ENCODE measurements around the gene TMEM63A. TPM values are rescaled to one million over a fixed set of nuclear protein-coding genes. Genes with fewer than 3 reads are reported as not detected.

TMEM63A gene
- total RNA-seq, 4 donors from 2014 or later = 6.3 to 19.5 (median 10.6) TPM

DNA sequence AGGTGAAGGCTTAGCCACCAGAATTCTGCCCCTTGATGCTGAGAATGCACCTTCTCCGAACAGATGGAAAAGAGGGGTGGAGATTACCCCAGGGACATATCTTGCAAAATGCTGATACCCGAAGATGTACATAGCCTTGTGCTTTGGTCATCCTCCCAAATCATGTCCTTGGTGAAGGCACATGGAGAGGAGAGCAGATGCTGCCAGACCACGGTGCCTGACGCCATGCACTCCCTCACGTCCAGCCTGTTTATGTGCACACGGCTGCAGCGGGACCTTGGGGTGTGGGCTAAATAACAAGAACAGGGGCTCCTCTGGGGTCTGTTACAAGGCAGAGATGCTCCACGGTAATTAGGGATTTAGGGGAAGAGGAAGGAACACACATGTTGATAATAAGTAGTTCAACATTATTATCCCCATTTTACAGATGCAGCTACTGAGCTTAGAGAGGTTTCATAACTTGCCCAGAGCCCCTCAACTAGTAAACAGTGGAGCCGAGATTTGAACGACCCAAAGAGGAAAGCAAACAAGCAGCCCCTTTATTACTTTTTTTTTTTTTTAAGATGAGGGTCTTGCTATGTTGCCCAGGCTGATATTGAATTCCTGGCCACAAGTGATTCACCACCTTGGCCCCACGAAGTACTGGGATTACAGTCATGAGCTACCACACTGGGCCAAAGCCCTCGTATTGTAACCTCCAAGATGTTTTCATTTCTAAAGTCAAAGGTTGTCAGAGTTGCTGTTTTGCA, 59.4 kb downstream of the TMEM63A start:
- in situ Hi-C loops (cut with MboI; ENCODE audit: low sequenced_read_pairs in 4 of 4) (no loop called here), intact Hi-C loops (cut with DNase I; ENCODE audit: low total_unique reads) (no loop called here)
- Histone ChIP-seq H3K9me3 (no peaks in the 10 kb centered on the region), H3K27ac (peak overlapping the region in 3 of 4 donors; percentile 17 to 97 (median 67)), H3K27me3 (no peaks in the 10 kb centered on the region), H3K4me3 (no peak overlapping the region), H3K4me1 (peaks cover 74 to 90% of the 10 kb centered on the region in 2 donors), H3K36me3 (no peaks in the 10 kb centered on the region)
- no peak for TF ChIP-seq POLR2A (IDR thresholded peaks at IDR 0.05)
- TF ChIP-seq, protein P1, sequence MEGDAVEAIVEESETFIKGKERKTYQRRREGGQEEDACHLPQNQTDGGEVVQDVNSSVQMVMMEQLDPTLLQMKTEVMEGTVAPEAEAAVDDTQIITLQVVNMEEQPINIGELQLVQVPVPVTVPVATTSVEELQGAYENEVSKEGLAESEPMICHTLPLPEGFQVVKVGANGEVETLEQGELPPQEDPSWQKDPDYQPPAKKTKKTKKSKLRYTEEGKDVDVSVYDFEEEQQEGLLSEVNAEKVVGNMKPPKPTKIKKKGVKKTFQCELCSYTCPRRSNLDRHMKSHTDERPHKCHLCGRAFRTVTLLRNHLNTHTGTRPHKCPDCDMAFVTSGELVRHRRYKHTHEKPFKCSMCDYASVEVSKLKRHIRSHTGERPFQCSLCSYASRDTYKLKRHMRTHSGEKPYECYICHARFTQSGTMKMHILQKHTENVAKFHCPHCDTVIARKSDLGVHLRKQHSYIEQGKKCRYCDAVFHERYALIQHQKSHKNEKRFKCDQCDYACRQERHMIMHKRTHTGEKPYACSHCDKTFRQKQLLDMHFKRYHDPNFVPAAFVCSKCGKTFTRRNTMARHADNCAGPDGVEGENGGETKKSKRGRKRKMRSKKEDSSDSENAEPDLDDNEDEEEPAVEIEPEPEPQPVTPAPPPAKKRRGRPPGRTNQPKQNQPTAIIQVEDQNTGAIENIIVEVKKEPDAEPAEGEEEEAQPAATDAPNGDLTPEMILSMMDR (IDR thresholded peaks at IDR 0.05 in 4 of 5, conservative IDR thresholded peaks at IDR 0.05 in 1 of 5) = no peak
- DNase-seq (no peak), ATAC-seq (no peak)

GRCh38 chr1:225820522-225821120, 61.6 kb downstream of the TMEM63A start:
- peak overlapping the region in 3 of 4 donors; percentile 72 to 97 (median 97) for H3K27ac ChIP-seq
- no peaks in the 10 kb centered on the region for H3K27me3 ChIP-seq
- H3K4me3 ChIP-seq = no peak overlapping the region
- H3K4me1 ChIP-seq = peaks cover 78 to 96% of the 10 kb centered on the region in 2 donors
- TF ChIP-seq, protein P1 (IDR thresholded peaks at IDR 0.05 in 4 of 5, conservative IDR thresholded peaks at IDR 0.05 in 1 of 5) = no peak
- TF ChIP-seq POLR2A (IDR thresholded peaks at IDR 0.05) = no peak
- H3K9me3 ChIP-seq = no peaks in the 10 kb centered on the region
- DNase-seq (no peak), ATAC-seq (no peak)
- in situ Hi-C loops (cut with MboI; ENCODE audit: low sequenced_read_pairs in 4 of 4) (no loop called here), intact Hi-C loops (cut with DNase I; ENCODE audit: low total_unique reads) (no loop called here)
- H3K36me3 ChIP-seq = no peaks in the 10 kb centered on the region

- Histone ChIP-seq H3K4me3 (no peak overlapping the region), H3K36me3 (no peaks in the 10 kb centered on the region), H3K27ac (peak overlapping the region; percentile 72 to 97 (median 96)), H3K27me3 (no peaks in the 10 kb centered on the region), H3K4me1 (peaks cover 76 to 96% of the 10 kb centered on the region in 2 donors), H3K9me3 (no peaks in the 10 kb centered on the region)
- ATAC-seq (no peak), DNase-seq (no peak)
- intact Hi-C loops (cut with DNase I; ENCODE audit: low total_unique reads) (no loop called here), in situ Hi-C loops (cut with MboI; ENCODE audit: low sequenced_read_pairs in 4 of 4) (no loop called here)
- TF ChIP-seq POLR2A (IDR thresholded peaks at IDR 0.05) = no peak
- TF ChIP-seq, protein P1 (IDR thresholded peaks at IDR 0.05 in 4 of 5, conservative IDR thresholded peaks at IDR 0.05 in 1 of 5) = no peak
Observed at GRCh38 chr1:225819346-225820192, 62.6 kb downstream of the TMEM63A start.

- Histone ChIP-seq H3K36me3 (no peaks in the 10 kb centered on the region), H3K4me1 (peaks cover 76 to 96% of the 10 kb centered on the region in 2 donors), H3K4me3 (no peak overlapping the region), H3K27me3 (no peaks in the 10 kb centered on the region), H3K27ac (peak overlapping the region; percentile 94 to 97 (median 96)), H3K9me3 (no peaks in the 10 kb centered on the region)
- DNase-seq (no peak), ATAC-seq (peak; percentile 43)
- TF ChIP-seq, protein P1 (IDR thresholded peaks at IDR 0.05 in 4 of 5, conservative IDR thresholded peaks at IDR 0.05 in 1 of 5) = no peak
- no peak for TF ChIP-seq POLR2A (IDR thresholded peaks at IDR 0.05)
- in situ Hi-C loops (cut with MboI; ENCODE audit: low sequenced_read_pairs in 4 of 4) = no loop called here
- intact Hi-C loops (cut with DNase I; ENCODE audit: low total_unique reads) = no loop called here
Observed at GRCh38 chr1:225818229-225818628, 64.0 kb downstream of the TMEM63A start.
